ENCODE data around the gene RAPH1.

The RAPH1 gene

GRCh38 chr2:203404996-203405395 lies 130.1 kb downstream of the RAPH1 start:
- POLR2A ChIA-PET: no interaction called here

More at GRCh38 chr2:203404996-203405395, 130.1 kb downstream of the RAPH1 start:
- Histone ChIP-seq H3K27ac (ENCODE audit: extremely low read depth, low read depth, low read length) (no peak overlapping the region), H3K4me1 (ENCODE audit: control insufficient read depth, insufficient read depth, low read length) (no peaks in the 10 kb centered on the region), H3K9me3 (ENCODE audit: control insufficient read depth, insufficient read depth, low read depth, low read length) (no peaks in the 10 kb centered on the region), H3K36me3 (ENCODE audit: control insufficient read depth in 2 of 2, insufficient read depth in 1 of 2, low read length in 2 of 2) (peaks cover 16 to 55% of the 10 kb centered on the region in 2 experiments), H3K4me3 (ENCODE audit: low read depth, low read length) (no peak overlapping the region)
- CTCF ChIA-PET: no interaction called here
- no peak for TF ChIP-seq SCRT1 (tag by site-specific recombination; IDR thresholded peaks at IDR 0.05; ENCODE audit: borderline replicate concordance)
- no peak for TF ChIP-seq ZNF660 (tag by site-specific recombination; IDR thresholded peaks at IDR 0.05)
- no peak for TF ChIP-seq ZNF560 (tag by site-specific recombination; IDR thresholded peaks at IDR 0.05; ENCODE audit: borderline replicate concordance)
- no peak for TF ChIP-seq ZNF580 (tag by site-specific recombination; IDR thresholded peaks at IDR 0.05)
- no peak for TF ChIP-seq ZNF280D (tag by site-specific recombination; IDR thresholded peaks at IDR 0.05)
- no peak for TF ChIP-seq KLF9 (tag by site-specific recombination; IDR thresholded peaks at IDR 0.05; ENCODE audit: low read depth)
- no peak for TF ChIP-seq MEIS1 (CRISPR knock-in tag; IDR thresholded peaks at IDR 0.05; ENCODE audit: borderline replicate concordance)
- no peak for TF ChIP-seq ZBTB11 (tag by site-specific recombination; conservative IDR thresholded peaks at IDR 0.05; ENCODE audit: low read depth)
- no peak for TF ChIP-seq ZBTB48 (tag by site-specific recombination; IDR thresholded peaks at IDR 0.05)
- no peak for TF ChIP-seq KLF8 (tag by site-specific recombination; IDR thresholded peaks at IDR 0.05)
- no peak for TF ChIP-seq ZNF221 (tag by site-specific recombination; IDR thresholded peaks at IDR 0.05; ENCODE audit: borderline replicate concordance)
- TF ChIP-seq KLF16 (tag by site-specific recombination; IDR thresholded peaks at IDR 0.05): no peak
- no peak for TF ChIP-seq PATZ1 (tag by site-specific recombination; IDR thresholded peaks at IDR 0.05)
- TF ChIP-seq MZF1 (tag by site-specific recombination; IDR thresholded peaks at IDR 0.05; ENCODE audit: borderline replicate concordance): no peak
- TF ChIP-seq ZNF544 (tag by site-specific recombination; IDR thresholded peaks at IDR 0.05): no peak

Measured in HEK293 (cell line).